GM23338 (cell line): ENCODE data around the gene NEK8.

ENCODE experiments used
- CREB1 ChIP-seq: fragments of 250-450 bp; sonication (Bioruptor Pico); IDR thresholded peaks from 2 replicates; pipeline ENCODE4 v1.5.0; 2020; ENCODE audit warnings: low read depth, mild to moderate bottlenecking, moderate library complexity
- EZH2 ChIP-seq: fragments of 200-600 bp; sonication (generic); IDR thresholded peaks from one replicate; pipeline ENCODE4 v1.8.0; 2017; ENCODE audit warnings: antibody characterized with exemption, mild to moderate bottlenecking, low read depth; ENCODE audit not compliant: unreplicated experiment
- EZH2phosphoT487 ChIP-seq: fragments of 200-600 bp; sonication (generic); IDR thresholded peaks from one replicate; pipeline ENCODE4 v1.8.1; 2018; ENCODE audit warnings: antibody characterized with exemption; ENCODE audit not compliant: unreplicated experiment
- POLR2AphosphoS5 ChIP-seq: IDR thresholded peaks from 2 replicates; pipeline ENCODE4 v1.6.1; 2016; ENCODE audit warnings: antibody characterized with exemption, low read depth
- ZNF114 ChIP-seq: fragments of 250-450 bp; sonication (Bioruptor Pico); IDR thresholded peaks from 2 replicates; pipeline ENCODE4 v1.5.0; 2020; ENCODE audit warnings: mild to moderate bottlenecking, moderate library complexity
- TF ChIP-seq, protein P1 (sequence below), 2 experiments: fragments of 200-600 bp in 1 of 2; sonication (generic) in 1 of 2; conservative IDR thresholded peaks; 2 replicates each; pipeline versions ENCODE4 v1.5.1 to v1.6.1; 2016 to 2017; ENCODE audit warnings: antibody characterized with exemption in 2 of 2, low read depth in 2 of 2, mild to moderate bottlenecking in 2 of 2, moderate library complexity in 1 of 2
- TF ChIP-seq, protein P2 (sequence below): IDR thresholded peaks from one replicate; pipeline ENCODE4 v1.6.1; 2018; ENCODE audit warnings: antibody characterized with exemption; ENCODE audit not compliant: unreplicated experiment

DNA sequence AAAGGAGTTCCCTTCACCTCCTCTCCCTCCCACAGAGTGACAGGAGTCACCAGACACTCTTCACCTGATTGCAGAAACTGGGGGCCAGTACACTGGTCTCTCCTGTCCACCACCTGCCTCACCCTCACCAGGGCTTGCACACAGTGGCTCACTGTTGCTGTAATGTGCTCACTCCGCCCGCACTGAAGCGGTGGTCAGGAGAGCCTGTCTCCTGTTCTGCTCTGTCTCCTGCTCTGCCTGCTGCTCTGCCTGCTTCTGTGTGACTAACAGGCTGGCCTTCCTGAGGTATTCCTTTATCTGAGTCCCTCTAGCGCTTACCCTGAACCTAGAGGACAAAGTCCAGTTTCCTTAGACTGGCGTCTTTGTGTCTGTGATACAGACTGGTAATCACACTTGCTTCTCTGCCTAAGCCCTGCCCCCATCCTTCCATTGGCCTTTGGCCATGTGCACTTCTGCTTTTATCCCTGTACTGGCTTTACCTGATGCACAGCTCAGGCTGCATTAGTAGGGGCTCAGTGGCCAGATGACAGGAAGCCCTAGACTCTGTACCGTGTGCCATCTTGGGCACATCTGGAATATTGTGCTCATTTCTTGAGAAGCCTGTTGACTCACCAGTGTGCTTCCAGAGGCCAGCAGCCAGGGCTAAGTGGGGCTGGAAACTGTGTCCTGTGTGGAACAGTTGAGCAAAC lies 30.2 kb upstream of the NEK8 start:
- TF ChIP-seq, protein P1, sequence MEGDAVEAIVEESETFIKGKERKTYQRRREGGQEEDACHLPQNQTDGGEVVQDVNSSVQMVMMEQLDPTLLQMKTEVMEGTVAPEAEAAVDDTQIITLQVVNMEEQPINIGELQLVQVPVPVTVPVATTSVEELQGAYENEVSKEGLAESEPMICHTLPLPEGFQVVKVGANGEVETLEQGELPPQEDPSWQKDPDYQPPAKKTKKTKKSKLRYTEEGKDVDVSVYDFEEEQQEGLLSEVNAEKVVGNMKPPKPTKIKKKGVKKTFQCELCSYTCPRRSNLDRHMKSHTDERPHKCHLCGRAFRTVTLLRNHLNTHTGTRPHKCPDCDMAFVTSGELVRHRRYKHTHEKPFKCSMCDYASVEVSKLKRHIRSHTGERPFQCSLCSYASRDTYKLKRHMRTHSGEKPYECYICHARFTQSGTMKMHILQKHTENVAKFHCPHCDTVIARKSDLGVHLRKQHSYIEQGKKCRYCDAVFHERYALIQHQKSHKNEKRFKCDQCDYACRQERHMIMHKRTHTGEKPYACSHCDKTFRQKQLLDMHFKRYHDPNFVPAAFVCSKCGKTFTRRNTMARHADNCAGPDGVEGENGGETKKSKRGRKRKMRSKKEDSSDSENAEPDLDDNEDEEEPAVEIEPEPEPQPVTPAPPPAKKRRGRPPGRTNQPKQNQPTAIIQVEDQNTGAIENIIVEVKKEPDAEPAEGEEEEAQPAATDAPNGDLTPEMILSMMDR (conservative IDR thresholded peaks at IDR 0.05; ENCODE audit: low read depth in 2 of 2): no peak
- no peak for TF ChIP-seq CREB1 (CRISPR knock-in tag)
- TF ChIP-seq POLR2AphosphoS5: no peak
- TF ChIP-seq, protein P2, sequence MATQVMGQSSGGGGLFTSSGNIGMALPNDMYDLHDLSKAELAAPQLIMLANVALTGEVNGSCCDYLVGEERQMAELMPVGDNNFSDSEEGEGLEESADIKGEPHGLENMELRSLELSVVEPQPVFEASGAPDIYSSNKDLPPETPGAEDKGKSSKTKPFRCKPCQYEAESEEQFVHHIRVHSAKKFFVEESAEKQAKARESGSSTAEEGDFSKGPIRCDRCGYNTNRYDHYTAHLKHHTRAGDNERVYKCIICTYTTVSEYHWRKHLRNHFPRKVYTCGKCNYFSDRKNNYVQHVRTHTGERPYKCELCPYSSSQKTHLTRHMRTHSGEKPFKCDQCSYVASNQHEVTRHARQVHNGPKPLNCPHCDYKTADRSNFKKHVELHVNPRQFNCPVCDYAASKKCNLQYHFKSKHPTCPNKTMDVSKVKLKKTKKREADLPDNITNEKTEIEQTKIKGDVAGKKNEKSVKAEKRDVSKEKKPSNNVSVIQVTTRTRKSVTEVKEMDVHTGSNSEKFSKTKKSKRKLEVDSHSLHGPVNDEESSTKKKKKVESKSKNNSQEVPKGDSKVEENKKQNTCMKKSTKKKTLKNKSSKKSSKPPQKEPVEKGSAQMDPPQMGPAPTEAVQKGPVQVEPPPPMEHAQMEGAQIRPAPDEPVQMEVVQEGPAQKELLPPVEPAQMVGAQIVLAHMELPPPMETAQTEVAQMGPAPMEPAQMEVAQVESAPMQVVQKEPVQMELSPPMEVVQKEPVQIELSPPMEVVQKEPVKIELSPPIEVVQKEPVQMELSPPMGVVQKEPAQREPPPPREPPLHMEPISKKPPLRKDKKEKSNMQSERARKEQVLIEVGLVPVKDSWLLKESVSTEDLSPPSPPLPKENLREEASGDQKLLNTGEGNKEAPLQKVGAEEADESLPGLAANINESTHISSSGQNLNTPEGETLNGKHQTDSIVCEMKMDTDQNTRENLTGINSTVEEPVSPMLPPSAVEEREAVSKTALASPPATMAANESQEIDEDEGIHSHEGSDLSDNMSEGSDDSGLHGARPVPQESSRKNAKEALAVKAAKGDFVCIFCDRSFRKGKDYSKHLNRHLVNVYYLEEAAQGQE: no peak
- no peak for TF ChIP-seq EZH2
- TF ChIP-seq EZH2phosphoT487: no peak
- TF ChIP-seq ZNF114 (CRISPR knock-in tag): no peak
